NCI-H345 treated with DMSO at 0.1 percent for 48 hours (cell line): Measurements from ENCODE around the gene BET1L.
"Not testable (repeated sequence)": the region's sequence is repeated elsewhere in the genome, so short reads cannot be mapped to it uniquely, and the experiment has no call there.

ENCODE experiments used
- DNase-seq: peaks from one replicate; lab custom pipeline; 2025; ENCODE audit not compliant: unreplicated experiment; lab: John Stamatoyannopoulos, UW

Gene BET1L, protein sequence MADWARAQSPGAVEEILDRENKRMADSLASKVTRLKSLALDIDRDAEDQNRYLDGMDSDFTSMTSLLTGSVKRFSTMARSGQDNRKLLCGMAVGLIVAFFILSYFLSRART

DNA sequence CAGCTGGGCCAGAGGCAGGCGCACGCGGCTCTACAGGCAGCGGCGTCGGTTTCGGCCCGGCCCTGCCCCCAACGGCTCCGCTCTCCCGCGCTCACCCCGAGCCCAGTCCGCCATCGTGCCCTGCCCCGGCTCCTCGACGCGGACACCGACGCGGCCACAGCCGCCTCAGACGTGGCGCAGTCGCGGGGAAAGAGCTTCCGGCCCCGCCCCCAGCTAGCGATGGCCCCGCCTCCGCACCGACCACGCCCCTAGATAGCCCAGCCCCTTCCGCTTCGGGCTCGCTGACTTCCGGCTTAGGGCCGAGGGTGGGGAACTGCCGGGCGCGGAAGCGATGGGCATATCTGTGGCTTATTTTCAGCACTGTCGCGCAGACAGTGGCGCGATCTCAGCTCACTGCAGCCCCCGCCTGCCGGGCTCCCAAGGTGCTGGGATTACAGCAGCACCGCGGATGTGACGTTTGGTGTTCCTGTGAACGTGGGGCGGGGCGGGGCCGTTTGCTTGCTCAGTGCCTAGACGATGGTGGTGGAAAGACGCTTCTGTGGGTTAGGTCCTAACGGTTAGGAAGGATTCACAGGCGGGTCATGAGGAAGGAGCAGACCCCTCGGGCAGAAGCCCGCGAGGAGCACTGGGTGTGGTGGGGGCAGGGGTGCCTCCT is at the start of gene BET1L, which contains the start of gene RIC8A:
Gene BET1L (minus strand): TSS at position 192 of the 655 bp plus-strand sequence. CDS start 78 bp downstream, at position 114.
Gene RIC8A (plus strand): TSS at position 501 of the 655 bp plus-strand sequence. CDS start 1,147 bp downstream, outside the sequence.
- peak; percentile 77 for DNase-seq

DNA sequence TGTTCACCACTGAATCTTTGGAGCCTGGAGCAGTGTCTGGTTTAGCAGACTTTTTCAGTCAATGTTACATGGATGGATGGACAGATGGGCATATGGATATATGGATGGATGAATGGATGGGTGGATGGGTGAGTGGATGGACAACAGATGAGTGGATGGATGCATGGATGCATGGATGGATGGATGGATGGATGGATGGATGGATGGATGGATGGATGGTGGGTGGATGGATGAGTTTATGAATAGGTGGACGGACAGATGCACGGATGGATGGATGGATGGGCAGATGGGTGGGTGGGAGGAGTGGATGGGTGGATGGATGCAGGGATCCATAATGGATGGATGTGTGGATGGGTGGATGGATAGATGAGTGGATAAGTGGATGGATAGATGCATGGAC is 48.6 kb upstream of the BET1L start:
- no peak for DNase-seq

DNA sequence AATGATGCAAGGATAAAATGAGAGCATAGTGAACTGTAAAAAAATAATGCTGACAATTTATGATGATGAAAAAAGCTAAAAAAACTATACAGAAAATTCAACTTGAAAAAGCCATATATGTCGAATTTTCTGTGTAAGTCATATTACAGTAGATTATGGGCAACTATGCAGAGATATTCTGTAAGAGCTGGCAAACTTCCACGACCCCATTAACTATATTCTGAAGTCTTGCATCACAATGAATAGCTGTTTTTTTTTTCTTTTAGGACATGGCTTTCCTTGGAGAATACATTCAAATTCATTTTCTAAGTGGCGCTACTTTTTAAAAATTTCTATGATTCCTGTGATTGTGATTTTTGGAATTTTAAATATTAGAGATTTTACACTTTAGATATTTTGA is 48.0 kb upstream of the BET1L start:
- DNase-seq: no peak

DNA sequence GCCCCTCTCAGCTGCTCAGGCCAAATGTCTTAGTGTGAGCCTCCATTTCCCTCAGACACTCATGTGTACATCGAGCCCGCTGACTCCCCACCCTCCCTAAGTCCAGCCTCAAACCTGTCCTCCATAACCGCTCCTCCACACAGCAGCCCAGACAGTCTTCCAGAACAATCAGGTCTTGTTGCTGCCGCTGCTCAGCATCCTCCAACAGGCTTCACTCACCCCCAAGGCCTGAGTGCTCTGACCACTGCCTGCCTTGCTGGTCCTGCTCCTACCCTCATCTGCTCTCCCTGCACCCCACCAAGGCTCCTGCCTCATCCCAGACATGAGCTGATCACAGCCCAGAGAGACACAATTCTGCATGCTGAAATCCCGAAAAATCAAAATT is 46.7 kb upstream of the BET1L start:
- DNase-seq: no peak

DNA sequence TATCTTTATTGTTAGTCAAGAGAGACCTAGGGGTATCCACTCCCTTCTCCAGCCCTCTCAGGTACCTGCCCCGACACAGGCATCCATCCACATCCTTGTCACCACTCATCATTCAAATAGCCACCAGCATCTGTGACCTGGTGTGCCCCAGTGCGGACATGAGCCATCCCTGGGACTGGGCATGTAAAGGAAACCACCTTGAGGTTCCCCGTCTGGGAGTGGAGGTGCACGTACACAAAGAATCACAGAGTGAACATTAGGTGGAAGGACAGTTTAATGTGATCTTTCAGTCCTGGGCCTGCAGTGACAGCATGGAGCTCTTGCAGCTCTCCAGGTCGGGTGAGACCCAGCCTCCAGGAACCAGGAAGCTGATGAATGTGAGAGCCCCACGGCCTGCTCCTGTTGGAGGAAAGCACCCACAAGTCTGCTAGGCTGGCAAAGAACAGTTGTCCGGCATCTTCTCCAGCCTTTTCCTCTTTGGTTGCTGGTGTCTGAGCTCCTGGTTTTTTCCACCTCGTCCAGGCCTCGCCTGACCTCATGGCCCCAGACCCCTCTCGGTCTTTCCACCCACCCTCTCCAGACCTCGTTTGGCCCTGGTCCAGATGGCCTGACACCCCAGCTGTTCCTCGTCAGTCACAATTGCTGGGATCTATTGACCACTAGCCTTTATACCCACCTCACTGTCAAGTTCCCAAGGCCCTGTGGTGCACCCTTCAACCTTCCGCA is 46.1 kb upstream of the BET1L start:
- DNase-seq: no peak

DNA sequence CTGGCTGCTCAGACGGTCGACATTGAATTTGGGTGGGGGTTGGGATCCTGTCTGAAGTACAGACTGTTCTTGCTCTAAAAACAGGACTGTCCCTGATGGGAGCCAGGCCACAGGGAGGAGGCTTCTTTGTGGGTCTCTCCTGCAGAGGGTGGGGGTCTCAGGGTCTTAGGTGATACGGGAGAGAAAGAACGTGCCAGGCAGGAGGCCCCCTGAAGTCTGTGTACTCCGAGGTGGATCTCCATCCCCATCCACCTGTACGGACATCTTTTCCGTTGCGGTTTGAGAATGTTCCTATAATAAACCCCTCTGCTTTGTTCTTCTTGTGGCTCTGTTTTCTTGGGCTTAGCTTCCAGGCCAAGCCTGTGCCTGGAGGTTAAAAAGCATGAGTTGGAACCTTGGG is 45.5 kb upstream of the BET1L start:
- no peak for DNase-seq

DNA sequence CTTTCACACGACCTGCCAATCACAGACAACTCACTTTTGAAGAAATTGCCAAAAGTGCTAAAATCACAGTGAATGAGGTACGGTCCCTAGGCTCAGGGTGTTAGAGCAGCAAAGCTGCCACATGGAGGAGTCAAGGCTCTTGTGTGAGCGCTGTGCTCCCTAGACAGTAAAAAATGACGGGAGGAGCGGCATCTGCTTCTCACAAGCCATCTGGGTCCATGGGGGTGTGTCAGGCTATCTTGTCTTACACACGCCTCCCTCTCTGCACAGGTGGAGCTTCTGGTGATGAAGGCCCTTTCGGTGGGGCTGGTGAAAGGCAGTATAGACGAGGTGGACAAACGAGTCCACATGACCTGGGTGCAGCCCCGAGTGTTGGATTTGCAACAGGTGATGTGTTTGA is 44.4 kb upstream of the BET1L start:
- DNase-seq: no peak

DNA sequence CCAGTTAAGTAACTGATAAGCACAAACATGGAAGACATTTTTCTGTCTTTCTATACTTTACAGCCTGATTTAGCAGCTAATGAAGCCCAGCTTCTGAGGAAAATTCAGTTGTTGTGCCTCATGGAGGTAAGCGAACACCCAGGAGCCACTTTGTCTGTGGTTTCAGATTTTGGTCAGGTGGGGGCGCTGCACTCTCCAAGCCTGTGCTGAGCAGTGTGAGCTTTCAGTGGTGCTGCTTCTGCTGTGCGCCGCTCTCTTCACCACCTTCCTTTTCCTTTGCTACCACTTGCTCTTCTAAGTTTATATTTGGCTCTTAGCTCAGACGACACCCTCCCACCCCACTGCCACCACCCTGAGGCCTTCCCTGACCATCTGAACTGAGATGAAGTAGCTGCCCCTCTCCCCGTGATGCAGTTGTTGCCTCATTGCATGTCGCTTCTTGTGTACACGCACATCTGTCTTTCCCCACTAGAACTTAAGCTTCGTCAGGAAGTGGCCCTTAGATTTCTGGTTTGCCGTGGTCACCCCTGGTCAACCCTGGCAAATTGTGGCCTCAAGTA is 43.6 kb upstream of the BET1L start:
- no peak for DNase-seq

DNA sequence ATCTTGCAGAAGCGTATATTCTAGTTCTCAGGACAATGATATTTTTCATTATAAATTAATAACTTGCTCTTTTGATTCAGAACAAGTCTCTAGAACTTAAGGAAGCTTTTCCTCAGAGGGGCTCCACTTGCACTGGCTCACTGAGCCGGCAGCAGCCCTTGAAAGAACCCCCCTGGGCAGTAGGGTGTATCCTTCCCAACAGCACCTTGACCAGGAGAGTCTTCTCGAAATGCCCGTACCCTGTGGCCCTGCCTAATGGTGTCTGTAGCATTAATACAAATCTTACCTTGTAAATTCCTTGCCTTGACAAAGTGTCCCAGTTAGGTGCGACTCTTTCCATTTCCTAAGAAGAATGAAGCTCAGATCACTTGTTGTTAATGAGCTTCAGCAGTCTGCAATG is 43.1 kb upstream of the BET1L start:
- DNase-seq: no peak

DNA sequence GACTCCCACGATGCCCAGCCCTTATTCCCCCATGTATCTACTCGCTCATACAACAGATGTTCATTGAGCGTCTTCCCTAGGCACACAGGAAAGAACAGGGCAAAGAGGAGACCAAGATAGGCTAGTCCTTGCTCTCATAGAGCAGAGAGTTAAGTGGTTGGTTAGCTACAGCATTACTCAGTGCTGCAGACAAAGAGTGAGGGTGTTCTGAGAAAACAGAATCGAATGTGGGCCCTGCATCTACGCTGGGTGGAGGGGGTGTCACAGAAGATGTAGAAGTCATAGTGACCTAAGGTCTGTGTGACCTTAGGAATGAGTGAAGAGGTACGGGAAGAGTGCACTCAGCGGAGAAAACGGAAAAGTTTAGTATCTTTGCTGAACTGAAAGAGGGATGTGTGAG is 41.9 kb upstream of the BET1L start:
- DNase-seq: no peak

DNA sequence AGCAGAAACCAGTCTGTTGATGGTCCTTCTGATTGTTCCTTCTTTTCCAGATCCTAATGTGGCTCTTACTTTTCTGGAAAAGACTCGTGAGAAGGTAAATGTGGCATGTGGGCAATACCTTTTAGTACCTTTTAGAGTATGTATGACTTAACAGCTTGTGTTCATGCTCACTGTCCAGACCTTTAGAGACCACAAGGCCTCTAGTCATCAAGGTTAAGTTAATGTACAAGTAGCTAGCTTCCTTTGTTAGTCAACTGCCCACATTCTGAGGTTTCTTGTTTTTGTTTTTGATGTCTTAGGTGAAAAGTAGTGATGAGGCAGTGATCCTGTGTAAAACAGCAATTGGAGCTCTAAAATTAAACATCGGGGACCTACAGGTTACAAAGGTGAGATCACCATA is 37.2 kb upstream of the BET1L start:
- no peak for DNase-seq

DNA sequence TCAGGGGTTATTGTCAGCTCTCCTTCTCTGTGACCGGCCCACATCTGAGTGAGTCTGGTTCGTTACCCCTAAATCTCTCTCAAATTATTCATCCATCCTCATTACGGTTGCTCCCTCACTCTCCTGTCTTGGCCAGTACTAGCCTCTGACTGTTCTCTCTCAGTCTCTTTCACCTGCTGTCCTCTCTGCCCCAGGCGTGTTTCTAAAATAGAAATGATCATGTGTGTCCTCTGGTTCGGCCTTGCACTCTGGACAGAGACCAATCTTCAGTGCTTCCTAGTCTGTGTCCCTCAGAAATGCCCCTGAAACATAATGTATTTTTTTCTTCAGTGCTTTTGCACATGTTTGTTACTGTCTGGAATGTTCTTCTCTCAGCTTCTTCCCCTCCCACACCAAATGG is 34.4 kb upstream of the BET1L start:
- no peak for DNase-seq

DNA sequence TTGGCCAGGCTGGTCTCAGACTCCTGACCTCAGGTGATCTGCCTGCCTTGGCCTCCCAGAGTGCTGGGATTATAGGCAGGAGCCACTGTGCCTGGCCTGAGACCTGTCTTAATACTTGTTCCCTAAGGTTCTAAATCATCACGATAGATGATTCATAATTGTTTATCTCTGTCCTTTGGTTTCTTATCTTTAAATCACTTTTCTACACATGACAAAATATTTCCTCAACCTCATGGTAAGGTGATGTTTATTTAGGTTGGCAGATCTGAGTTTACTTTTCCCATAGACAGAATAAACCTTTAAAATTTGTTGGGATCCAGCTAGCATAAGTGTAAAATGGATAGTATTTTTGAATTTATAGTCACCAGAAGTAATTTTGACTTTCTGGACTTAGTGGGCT is 33.1 kb upstream of the BET1L start:
- no peak for DNase-seq

DNA sequence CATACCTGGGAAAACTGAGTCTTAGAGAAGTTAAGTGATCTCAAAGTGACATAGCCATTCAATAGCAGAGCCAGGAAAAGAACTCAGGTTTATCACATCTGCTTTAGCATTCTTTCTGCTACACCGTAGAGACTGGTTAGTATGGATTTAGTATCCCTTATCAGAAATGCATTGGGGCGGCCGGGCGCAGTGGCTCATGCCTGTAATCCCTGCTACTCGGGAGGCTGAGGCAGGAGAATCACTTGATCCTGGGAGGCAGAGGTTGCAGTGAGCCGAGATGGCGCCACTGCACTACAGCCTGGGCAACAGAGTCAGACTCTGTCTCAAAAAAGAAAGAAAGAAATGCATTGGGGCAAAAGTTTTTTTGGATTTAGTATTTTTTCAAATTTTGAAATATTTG is 31.1 kb upstream of the BET1L start:
- not testable (repeated sequence) for DNase-seq

DNA sequence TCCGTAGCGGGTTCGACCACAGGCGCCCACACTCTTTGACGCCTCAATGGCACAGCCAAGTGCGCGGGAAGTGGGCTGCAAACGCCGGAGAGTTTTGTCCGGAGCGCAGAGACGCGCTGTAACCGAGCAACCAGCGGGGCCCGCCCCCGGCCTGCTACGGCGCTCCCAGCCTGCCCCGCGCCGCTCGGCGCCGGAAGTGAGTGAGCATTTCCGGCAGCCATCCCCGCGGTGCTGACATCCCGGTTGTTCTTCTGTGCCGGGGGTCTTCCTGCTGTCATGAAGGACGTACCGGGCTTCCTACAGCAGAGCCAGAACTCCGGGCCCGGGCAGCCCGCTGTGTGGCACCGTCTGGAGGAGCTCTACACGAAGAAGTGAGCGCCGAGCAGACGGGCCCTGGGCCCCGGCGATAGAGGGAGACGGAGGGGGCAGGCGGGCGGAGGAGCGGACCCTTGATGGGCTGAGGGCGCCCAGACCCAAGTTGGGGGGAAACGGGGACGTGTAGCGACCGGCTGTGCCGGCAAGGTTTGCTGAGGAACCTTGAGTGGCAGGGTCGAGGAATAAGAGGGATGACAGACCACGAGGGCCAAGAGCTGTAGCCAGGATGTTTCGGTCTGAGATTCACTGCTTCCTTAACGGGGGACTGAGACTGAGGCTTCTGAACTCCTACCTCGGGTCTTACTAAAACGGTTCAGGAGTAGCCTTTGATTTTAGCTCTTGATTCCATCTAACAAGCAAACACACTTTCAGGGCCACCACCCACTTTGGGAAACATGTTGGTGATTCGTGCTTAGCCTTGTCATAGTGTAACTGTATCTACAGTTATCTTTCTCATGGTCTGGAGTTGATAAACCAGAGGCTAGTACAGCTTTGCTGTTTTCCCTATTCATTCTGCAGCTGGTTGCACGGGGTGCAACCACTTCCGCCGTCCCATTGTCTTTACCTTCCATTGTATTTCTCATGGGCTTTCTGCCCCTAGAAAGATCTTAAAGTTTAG is 29.9 kb upstream of the BET1L start, which contains the start of gene PSMD13:
Gene PSMD13 (plus strand): TSS at position 203 of the 994 bp plus-strand sequence. CDS start 74 bp downstream, at position 277.
- peak; percentile 53 for DNase-seq

DNA sequence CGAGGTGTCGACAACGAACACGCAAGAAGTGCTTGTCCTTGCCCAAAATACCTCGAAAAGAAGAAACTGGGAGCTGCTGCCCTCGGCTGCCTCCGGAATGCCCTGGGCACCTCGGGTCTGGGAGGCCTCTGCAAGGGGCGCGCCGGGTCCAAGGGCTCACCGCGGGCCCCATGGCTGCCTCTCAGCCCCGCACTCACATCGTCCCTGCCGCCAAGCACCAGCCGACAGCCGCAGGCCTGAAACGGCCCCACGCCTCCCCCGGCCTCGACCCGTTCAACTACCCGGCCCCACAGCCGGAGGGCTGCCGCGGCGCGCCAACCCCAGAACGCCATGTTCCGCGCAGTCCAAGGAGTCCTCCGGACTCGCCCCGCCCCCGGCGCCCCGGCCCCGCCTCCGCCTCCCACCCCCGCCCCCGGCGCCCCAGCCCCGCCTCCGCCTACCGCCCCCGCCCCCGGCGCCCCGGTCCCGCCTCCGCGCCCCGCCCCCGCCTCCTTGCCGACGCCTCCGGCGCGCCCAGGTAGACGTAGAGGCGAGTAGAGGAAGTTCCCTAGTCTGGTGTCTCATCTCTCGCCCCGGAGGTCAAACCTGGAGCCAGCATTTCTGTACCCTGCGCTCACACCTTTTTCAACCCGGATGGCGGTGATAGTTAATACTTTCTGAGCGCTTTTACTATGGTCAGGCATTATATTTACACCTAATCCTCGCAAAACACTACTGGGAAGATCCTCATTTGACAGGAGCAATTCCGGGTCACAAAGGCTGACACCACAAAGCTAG is 29.0 kb upstream of the BET1L start, which contains the start of gene SIRT3:
Gene SIRT3 (minus strand): TSS at position 346 of the 777 bp plus-strand sequence. CDS start 14 bp downstream, at position 332.
- peak; percentile 71 for DNase-seq

DNA sequence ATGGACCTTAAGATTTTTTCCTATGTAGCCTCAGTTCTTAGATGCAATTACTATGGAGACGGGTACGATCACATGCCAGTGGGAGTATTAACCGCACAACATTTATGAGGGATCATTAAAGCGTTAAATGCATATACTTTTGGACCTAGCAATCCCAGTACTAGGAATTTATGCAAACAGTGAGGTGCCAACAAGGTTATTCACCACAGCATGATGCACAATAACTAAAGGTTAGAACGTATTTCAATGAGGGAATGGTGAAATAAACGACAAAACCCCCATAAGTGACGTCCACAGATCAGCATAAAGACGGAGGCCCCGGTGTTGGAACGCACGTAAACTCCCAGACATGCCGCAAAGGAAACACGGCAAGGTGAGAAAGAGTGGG is 28.4 kb upstream of the BET1L start:
- no peak for DNase-seq

DNA sequence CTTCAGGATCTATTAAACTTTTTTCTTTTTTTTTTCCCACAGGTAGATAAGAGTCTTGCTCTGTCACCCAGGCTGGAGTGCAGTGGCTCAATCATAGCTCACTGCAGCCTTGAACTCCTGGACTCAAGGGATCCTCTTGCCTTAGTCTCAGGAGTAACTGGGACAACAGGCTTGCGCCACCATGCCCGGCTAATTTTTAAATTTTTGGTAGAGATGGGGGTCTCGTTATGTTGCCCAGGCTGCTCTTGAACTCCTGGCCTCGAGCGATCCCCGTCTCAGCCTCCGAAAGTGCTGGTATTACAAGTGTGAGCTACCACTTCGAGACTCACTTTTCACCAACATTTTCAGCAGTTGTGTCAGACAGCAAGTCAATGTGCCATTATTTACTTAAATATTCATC is 28.0 kb upstream of the BET1L start:
- DNase-seq: no peak

DNA sequence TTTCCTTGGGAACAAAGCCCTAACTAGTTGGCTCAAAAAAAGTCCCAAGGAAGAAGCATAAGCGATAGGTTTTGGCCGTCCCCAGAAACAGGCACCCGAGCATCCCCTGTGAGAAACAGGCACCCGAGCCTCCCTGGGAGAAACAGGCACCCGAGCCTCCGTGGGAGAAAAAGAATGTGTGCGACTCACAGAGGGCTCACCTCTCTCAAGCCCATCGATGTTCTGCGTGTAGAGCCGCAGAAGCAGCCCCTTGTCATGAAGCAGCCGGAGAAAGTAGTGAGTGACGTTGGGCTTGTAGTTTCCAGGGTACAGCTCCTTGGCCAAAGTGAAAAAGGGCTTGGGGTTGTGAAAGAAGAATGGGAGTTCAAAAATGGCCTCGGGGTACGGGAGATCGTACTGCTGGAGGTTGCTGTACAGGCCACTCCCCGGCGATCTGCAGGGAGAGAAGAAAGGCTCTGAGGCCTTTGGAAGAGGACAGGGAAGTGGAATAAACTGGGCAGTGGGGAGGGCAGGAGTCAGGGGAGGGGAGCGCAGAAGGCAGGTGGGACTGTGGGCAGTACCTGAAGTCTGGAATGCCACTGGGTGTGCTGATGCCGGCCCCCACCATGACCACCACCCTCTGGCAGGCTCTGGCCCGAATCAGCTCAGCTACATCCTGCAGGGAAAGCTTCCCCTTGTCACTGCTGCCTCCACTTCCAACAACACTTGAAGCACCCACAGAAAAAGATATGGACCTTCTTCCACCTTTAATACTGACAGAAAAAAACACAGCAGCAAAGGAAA is 25.8 kb upstream of the BET1L start:
- DNase-seq: no peak
